Lung (tissue), 10 donors: ENCODE results near the gene FCGR1A. TPM values are rescaled to one million over a fixed set of nuclear protein-coding genes. Genes with fewer than 3 reads are reported as not detected.
"Not testable (repeated sequence)": the region's sequence is repeated elsewhere in the genome, so short reads cannot be mapped to it uniquely, and the experiment has no call there.

Experiments used
- ATAC-seq: fragments of 200-7000 bp; cut with Tn5 transposase; one replicate; pipeline ENCODE4 v1.9.1; 2020; ENCODE audit warnings: moderate number of reproducible peaks; ENCODE audit not compliant: insufficient read depth, low FRiP score
- DNase-seq, 3 donors: peaks; one replicate each; pipeline ENCODE4 v3.0.0-alpha.2; 2013 to 2017
- H3K27ac ChIP-seq, 2 donors: one replicate each; pipeline ENCODE4 v1.5.1; 2013; ENCODE audit warnings: mild to moderate bottlenecking in 2 of 2, moderate library complexity in 2 of 2, control low read depth in 1 of 2, inconsistent platforms in 1 of 2, low read depth in 1 of 2, low read length in 1 of 2
- H3K27me3 ChIP-seq, 3 donors: one replicate each; pipeline ENCODE4 v1.5.1; 2013; ENCODE audit warnings: low read length in 2 of 3; ENCODE audit not compliant: control insufficient read depth in 3 of 3, insufficient read depth in 3 of 3
- H3K36me3 ChIP-seq, 4 donors: one replicate each; pipeline ENCODE4 v1.5.1; 2013; ENCODE audit warnings: low read length in 4 of 4, mild to moderate bottlenecking in 1 of 4, moderate library complexity in 1 of 4; ENCODE audit not compliant: control insufficient read depth in 4 of 4, insufficient read depth in 4 of 4
- H3K4me1 ChIP-seq, 5 donors: one replicate each; pipeline ENCODE4 v1.5.1; 2013; ENCODE audit warnings: low read length in 5 of 5, mild to moderate bottlenecking in 2 of 5, moderate library complexity in 1 of 5; ENCODE audit not compliant: control insufficient read depth in 5 of 5, insufficient read depth in 5 of 5
- H3K4me3 ChIP-seq: one replicate; pipeline ENCODE4 v1.5.1; 2013; ENCODE audit warnings: mild to moderate bottlenecking, control low read depth, moderate library complexity
- H3K9ac ChIP-seq, 2 donors: one replicate each; pipeline ENCODE4 v1.5.1; 2013; ENCODE audit warnings: low read length in 2 of 2, control low read depth in 1 of 2; ENCODE audit not compliant: insufficient read depth in 1 of 2
- H3K9me3 ChIP-seq, 4 donors: one replicate each; pipeline ENCODE4 v1.5.1; 2013; ENCODE audit warnings: low read length in 3 of 4, mild to moderate bottlenecking in 1 of 4, moderate library complexity in 1 of 4; ENCODE audit not compliant: control insufficient read depth in 4 of 4, insufficient read depth in 3 of 4
- WGBS, 2 donors: extraction: QIAGEN DNeasy Blood & Tissue Kit; methylation state at CpG; one replicate each; pipeline ENCODE4 v1.1.7; 2013; 5-methylcytosine and 5-hydroxymethylcytosine counted together
- polyA plus RNA-seq, 2 donors: library from polyadenylated mRNA; stranded (reverse); fragments of 200-250 nt; gene quantifications; one replicate each; pipeline ENCODE4 v1.2.1, GENCODE V29; 2013
- total RNA-seq, 2 donors: library from RNA; depleted of rRNA in 1 of 2; stranded (reverse); fragments of >200 nt in 1 of 2; gene quantifications; one replicate each; pipeline ENCODE4 v1.2.1, GENCODE V29; 2014 to 2021
- donor health status: Bipolar disorder and iron deficiency.
- donor health status: healthy.
- donor health status: DM: yes; HTN: yes; CAD: no.

FCGR1A gene
- total and polyA plus RNA-seq, 4 donors, result 11.5 to 94.4 (median 51.9) TPM

DNA sequence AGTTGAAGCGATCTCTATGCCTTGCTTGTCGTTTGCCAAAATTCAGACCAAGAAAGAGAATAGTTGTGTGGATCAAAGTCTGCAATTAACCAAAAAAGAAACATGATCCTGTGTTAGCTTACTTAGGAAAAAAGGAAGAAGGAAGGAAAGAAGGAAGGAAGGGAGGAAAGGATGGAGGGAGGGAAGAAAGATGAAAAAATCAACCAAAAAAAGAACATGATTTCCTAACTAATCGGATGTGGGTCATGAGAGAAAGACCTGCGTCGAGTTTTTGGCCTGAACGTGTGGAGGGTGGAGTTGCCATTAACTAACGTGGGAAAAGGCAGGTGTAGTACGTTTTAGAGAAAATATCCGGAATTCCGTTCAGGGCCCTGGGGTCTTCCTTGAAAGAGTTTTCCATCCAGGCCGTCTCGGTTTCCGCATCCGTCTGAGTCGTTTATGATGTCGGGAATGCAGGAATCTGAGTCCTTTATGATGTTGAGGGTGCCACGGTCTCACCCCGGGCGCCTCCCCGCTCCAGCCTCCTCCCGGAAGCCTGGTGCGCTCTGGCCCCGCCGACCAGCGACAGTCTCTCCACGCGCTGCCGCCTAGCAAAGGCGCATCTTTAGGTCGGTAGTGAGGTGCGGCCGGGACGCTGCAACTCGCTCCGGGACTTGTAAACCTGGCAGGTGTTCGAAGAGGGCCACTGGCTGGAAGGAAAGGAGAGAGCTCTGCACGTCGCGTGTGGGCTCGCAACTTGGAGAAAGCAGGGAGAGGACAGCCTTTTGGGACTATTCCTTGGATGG lies 34.9 kb upstream of the FCGR1A start:
- WGBS, 2 donors, result 2 to 10% methylated on average over 17 to 24 of the region's 40 CpGs
- H3K9ac ChIP-seq, H3K4me1 ChIP-seq, H3K9me3 ChIP-seq, H3K36me3 ChIP-seq, ATAC-seq, H3K27ac ChIP-seq, DNase-seq, H3K4me3 ChIP-seq: not testable (repeated sequence)
- H3K27me3 ChIP-seq, result peaks cover 0 to 12% (median 5%) of the 10 kb centered on the region in 3 donors

DNA sequence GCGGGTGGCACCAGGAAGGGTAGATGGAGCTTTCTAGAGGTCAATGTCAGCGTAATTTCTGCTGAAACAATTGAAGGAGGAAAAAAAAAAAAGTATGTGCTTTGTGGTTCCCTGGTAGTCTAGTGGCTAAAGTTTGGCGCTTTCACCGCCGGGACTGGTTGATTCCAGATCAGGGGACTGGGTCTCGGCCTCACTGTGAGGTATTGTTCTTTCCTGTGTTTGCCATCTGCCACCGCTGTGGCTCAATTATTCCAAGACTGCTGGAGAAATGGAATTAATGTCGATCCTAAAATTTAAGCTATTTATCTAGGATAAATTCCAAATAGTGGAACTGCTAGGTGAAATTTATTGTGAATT lies 34.4 kb upstream of the FCGR1A start:
- not testable (repeated sequence) for H3K4me1 ChIP-seq, H3K9ac ChIP-seq, ATAC-seq, H3K9me3 ChIP-seq, H3K4me3 ChIP-seq, H3K36me3 ChIP-seq, H3K27ac ChIP-seq
- 21 to 27% methylated on average over 7 to 8 of the region's 8 CpGs for WGBS, 2 donors
- DNase-seq, result peak; percentile 8 to 12 (median 11)
- peaks cover 0 to 12% (median 5%) of the 10 kb centered on the region in 3 donors for H3K27me3 ChIP-seq

DNA sequence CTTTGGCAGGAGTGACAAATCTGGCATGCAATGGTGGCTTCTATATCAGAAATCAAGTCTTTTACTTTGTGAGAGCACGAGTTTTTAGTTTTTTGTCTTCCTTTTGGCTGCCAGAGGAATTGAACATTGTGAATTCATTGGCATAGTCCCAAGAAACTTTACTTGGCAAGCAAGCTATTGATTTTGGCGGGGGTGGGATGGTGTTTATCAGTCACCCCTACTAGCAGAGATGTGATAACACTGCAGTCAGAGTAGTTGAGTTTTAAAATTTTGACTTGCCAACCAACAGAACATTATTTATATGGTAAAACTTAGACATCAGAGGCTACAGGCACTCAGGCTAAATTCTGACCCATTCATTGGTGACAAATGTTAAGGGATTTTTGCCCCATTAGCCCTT lies 31.9 kb upstream of the FCGR1A start:
- not testable (repeated sequence) for H3K9me3 ChIP-seq, H3K4me1 ChIP-seq, H3K36me3 ChIP-seq, H3K27ac ChIP-seq, H3K9ac ChIP-seq, ATAC-seq, H3K4me3 ChIP-seq
- DNase-seq, result peak in 2 of 3 donors; percentile 24
- WGBS, 2 donors, result 67 to 79% methylated on average over 1 of the region's 2 CpGs
- H3K27me3 ChIP-seq, result peaks cover 0 to 12% (median 5%) of the 10 kb centered on the region in 3 donors

DNA sequence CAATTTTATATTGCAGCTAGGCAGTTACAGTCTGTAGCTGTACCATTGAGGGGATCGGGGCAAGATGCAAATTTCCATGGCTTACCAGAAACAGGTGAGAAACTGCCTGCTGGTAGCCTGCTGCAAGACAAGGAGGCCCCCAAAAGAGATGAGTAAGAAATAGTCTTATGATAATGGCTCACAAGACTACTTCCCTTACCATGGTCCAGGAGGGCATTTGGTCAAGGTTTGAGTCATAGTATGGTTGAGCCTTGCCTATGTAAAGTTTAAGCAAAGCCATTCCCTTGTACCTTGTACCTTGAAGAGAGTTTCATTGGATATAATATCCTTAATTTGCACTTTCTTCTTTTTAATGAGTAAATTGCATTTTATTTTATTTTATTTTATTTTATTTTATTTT lies 30.3 kb upstream of the FCGR1A start:
- H3K27me3 ChIP-seq, H3K4me3 ChIP-seq, H3K27ac ChIP-seq, H3K4me1 ChIP-seq, ATAC-seq, H3K9me3 ChIP-seq, H3K9ac ChIP-seq, H3K36me3 ChIP-seq, DNase-seq: not testable (repeated sequence)
- WGBS, 2 donors, result 81 to 94% methylated on average over 1 of the region's 1 CpG

DNA sequence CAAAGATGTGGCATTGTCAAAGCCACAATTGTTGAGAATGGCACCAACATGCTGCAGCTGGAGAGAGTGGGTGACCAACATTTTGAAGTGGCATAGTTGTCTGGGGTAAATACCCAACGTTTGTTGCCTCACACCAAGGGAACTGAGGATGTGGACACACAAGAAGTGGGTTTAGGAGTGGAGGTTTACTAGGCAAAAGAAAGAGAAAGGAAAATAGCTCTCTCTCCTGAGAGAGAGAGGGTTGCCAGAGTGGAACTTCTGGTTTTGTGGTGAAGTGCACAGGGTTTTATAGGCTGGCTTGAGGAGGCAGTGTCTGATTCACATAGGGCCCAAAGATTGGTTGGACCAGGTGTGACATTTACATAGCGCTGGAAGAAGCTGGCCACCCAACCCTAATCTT lies 29.0 kb upstream of the FCGR1A start:
- H3K36me3 ChIP-seq, H3K27ac ChIP-seq, H3K27me3 ChIP-seq, H3K4me1 ChIP-seq, H3K9ac ChIP-seq, ATAC-seq, H3K9me3 ChIP-seq, DNase-seq, H3K4me3 ChIP-seq: not testable (repeated sequence)
- 17 to 60% methylated on average over 1 to 2 of the region's 2 CpGs for WGBS, 2 donors

DNA sequence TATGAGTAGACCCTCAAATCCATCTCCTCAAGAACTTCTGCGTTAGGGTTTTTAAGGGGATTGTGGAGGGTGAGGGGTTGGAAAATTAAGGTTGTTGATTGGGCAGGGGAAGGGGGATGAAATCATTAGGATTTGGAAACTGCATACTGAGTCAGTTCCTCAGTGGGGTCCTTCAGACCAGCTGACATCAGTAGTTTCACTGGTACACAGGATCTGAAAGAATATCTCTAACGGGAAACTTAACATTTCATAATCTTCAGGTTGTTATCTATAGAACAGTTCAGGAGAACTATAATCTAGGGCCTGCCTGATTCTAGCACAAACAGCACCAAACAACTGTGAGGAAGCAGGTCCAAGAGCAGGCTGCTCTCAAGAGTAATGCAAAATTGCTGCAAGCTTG lies 27.2 kb upstream of the FCGR1A start:
- H3K4me3 ChIP-seq, H3K9ac ChIP-seq, H3K9me3 ChIP-seq, H3K4me1 ChIP-seq, ATAC-seq, H3K27ac ChIP-seq, DNase-seq, H3K27me3 ChIP-seq, H3K36me3 ChIP-seq: not testable (repeated sequence)
- WGBS, 2 donors, result 46 to 62% methylated on average over 2 of the region's 2 CpGs

DNA sequence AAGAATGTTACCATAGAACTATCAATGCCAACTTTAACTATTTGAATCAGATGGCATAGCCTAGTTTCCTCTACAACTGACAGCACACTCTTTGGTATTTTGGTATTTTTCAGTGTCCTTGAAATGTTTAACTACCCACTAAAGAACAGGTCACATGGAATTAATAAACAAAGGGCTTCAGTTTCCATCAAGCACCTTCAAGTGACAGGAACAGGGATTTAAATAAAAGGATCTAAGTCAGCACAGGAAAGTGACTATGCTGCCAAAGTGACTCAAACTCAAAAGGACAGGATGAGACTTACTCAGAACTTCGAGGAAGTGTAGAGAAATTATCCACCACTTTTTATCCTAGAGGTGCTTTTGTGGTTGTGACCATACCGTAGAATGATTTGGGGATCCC lies 20.2 kb upstream of the FCGR1A start:
- H3K9ac ChIP-seq, H3K4me1 ChIP-seq, H3K27ac ChIP-seq, H3K9me3 ChIP-seq, DNase-seq, H3K27me3 ChIP-seq, H3K36me3 ChIP-seq, H3K4me3 ChIP-seq: not testable (repeated sequence)
- ATAC-seq, result peak; percentile 69
- 43 to 45% methylated on average over 2 of the region's 2 CpGs for WGBS, 2 donors

DNA sequence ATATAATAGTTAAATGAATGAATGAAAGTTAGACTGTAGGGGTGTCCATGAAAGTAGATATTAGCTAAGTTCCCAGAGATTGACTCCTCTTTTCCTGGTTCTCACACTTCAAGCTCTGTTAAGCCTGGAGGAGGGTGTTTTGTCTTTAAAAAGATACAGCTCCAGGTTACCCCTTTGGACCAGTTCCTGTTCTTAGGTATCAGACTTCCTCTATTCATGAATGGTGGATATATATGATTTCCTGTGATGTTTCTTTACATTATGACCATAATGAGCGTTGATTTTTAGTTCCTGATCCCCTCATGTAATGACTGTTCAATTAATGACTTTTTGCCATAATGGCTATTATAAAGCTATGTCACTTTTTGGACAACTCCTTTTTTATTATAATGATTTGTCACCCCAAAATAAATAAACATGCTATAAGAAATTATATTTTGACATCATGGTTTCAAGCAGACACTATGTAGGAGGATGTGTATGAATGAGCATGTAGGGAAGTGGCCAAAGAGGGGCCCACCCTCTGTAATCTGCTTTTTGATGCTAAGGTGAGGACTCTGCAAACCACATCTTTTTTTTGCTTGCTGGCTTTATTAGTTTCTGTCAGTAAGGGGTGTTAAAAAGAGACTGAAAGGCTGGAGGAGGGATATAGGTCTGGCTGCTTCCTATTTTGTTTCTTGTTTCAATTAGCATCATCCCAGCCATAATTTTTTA lies 18.2 kb upstream of the FCGR1A start:
- H3K4me3 ChIP-seq, H3K27me3 ChIP-seq, H3K36me3 ChIP-seq, H3K27ac ChIP-seq, H3K4me1 ChIP-seq, DNase-seq, H3K9me3 ChIP-seq, ATAC-seq, H3K9ac ChIP-seq: not testable (repeated sequence)
- 20 to 55% methylated on average over 1 of the region's 1 CpG for WGBS, 2 donors
